Neural crest cell (in vitro differentiated cells): ENCODE data around the gene AFF2. TPM values are rescaled to one million over a fixed set of nuclear protein-coding genes. Genes with fewer than 3 reads are reported as not detected.

Source experiments
- DNase-seq: peaks from one replicate; pipeline ENCODE4 v3.0.0; 2021; ENCODE audit warnings: low read depth, mixed read lengths, low spot score
- H3K27ac Mint-ChIP-seq: one replicate; pipeline ENCODE4 v1.8.0; 2021; ENCODE audit warnings: mild to moderate bottlenecking, mixed read lengths; ENCODE audit not compliant: unreplicated experiment
- H3K27me3 Mint-ChIP-seq: 2 replicates; pipeline ENCODE4 v1.8.0; 2021; ENCODE audit warnings: low read depth, mild to moderate bottlenecking, mixed read lengths
- H3K36me3 Mint-ChIP-seq: 2 replicates; pipeline ENCODE4 v1.8.0; 2021; ENCODE audit warnings: low read depth, mild to moderate bottlenecking, mixed read lengths
- H3K4me1 Mint-ChIP-seq: 2 replicates; pipeline ENCODE4 v1.8.0; 2021; ENCODE audit warnings: mixed read lengths
- H3K4me3 Mint-ChIP-seq: one replicate; pipeline ENCODE4 v1.8.0; 2021; ENCODE audit warnings: mild to moderate bottlenecking, mixed read lengths
- H3K9me3 Mint-ChIP-seq: 2 replicates; pipeline ENCODE4 v1.8.0; 2021; ENCODE audit warnings: mixed read lengths
- CTCF ChIP-seq: fragments of 200-600 bp; sonication (generic); conservative IDR thresholded peaks from 2 replicates; pipeline ENCODE4 v1.5.0; 2021; ENCODE audit warnings: antibody characterized with exemption, mild to moderate bottlenecking
- total RNA-seq: library from RNA; stranded (reverse); gene quantifications from 2 replicates; pipeline ENCODE4 v1.2.1, GENCODE V29; 2021

Gene AFF2
- total RNA-seq, 1 donor from 2014 or later: 15.4 TPM

GRCh38 chrX:148517176-148517575 lies 16.8 kb downstream of the AFF2 start:
- Mint-ChIP-seq H3K4me3 (no peak overlapping the region), H3K36me3 (no peaks in the 10 kb centered on the region), H3K27me3 (no peaks in the 10 kb centered on the region), H3K4me1 (peaks cover 8% of the 10 kb centered on the region), H3K9me3 (no peaks in the 10 kb centered on the region), H3K27ac (no peak overlapping the region)
- DNase-seq: no peak
- no peak for TF ChIP-seq CTCF

- TF ChIP-seq CTCF: no peak
- no peak for DNase-seq
- H3K9me3 Mint-ChIP-seq: no peaks in the 10 kb centered on the region
- H3K36me3 Mint-ChIP-seq: no peaks in the 10 kb centered on the region
- no peak overlapping the region for H3K4me3 Mint-ChIP-seq
- peaks cover 8% of the 10 kb centered on the region for H3K4me1 Mint-ChIP-seq
- no peak overlapping the region for H3K27ac Mint-ChIP-seq
- H3K27me3 Mint-ChIP-seq: no peaks in the 10 kb centered on the region
These were observed 21.6 kb downstream of the AFF2 start for GRCh38 chrX:148522006-148522405.

GRCh38 chrX:148523303-148524080 lies 23.1 kb downstream of the AFF2 start:
- no peak overlapping the region for H3K4me3 Mint-ChIP-seq
- no peak overlapping the region for H3K27ac Mint-ChIP-seq

GRCh38 chrX:148530464-148531077 lies 30.2 kb downstream of the AFF2 start:
- no peaks in the 10 kb centered on the region for H3K4me1 Mint-ChIP-seq
- H3K27me3 Mint-ChIP-seq: no peaks in the 10 kb centered on the region
- H3K4me3 Mint-ChIP-seq: no peak overlapping the region
- peak; percentile 74 for TF ChIP-seq CTCF
- peak; percentile 2 for DNase-seq
- H3K27ac Mint-ChIP-seq: no peak overlapping the region
- H3K36me3 Mint-ChIP-seq: no peaks in the 10 kb centered on the region
- H3K9me3 Mint-ChIP-seq: no peaks in the 10 kb centered on the region

More at GRCh38 chrX:148523303-148524080, 23.1 kb downstream of the AFF2 start:
- Mint-ChIP-seq H3K4me1 (peaks cover 2% of the 10 kb centered on the region), H3K36me3 (no peaks in the 10 kb centered on the region), H3K9me3 (no peaks in the 10 kb centered on the region), H3K27me3 (no peaks in the 10 kb centered on the region)
- DNase-seq: no peak
- no peak for TF ChIP-seq CTCF

DNA sequence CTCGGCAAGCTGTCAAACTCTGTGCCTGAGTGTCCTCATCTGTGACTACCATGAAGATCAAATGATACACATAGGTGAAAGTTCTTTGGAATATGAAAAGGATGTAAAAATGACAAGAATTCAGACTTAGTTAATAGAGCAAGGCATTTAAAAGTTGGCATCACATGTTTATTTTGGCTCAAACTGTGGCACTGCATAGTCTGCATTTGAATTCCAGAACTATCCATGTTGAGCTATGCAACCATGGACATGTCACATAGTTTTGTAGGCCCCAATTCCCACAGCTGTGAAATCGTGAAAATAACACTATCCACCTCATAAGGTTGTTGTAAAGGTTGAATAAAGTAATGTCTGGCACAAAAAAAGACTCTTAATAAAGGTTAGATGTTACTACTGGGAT lies 33.9 kb downstream of the AFF2 start:
- DNase-seq: no peak
- no peak overlapping the region for H3K4me3 Mint-ChIP-seq
- peaks cover 8% of the 10 kb centered on the region for H3K4me1 Mint-ChIP-seq
- no peak for TF ChIP-seq CTCF
- no peaks in the 10 kb centered on the region for H3K27me3 Mint-ChIP-seq
- H3K9me3 Mint-ChIP-seq: no peaks in the 10 kb centered on the region
- H3K36me3 Mint-ChIP-seq: no peaks in the 10 kb centered on the region
- H3K27ac Mint-ChIP-seq: no peak overlapping the region
